HG02970 (cell line): Measurements from ENCODE around the gene NEK1.
"Not testable (repeated sequence)": the region's sequence is repeated elsewhere in the genome, so short reads cannot be mapped to it uniquely, and the experiment has no call there.

ENCODE experiments used
- ATAC-seq: cut with Tn5 transposase; IDR thresholded peaks from one replicate; pipeline ENCODE4 v1.9.1; 2021; ENCODE audit warnings: mild to moderate bottlenecking, moderate library complexity, moderate number of reproducible peaks; ENCODE audit not compliant: unreplicated experiment, low FRiP score

NEK1 gene

DNA sequence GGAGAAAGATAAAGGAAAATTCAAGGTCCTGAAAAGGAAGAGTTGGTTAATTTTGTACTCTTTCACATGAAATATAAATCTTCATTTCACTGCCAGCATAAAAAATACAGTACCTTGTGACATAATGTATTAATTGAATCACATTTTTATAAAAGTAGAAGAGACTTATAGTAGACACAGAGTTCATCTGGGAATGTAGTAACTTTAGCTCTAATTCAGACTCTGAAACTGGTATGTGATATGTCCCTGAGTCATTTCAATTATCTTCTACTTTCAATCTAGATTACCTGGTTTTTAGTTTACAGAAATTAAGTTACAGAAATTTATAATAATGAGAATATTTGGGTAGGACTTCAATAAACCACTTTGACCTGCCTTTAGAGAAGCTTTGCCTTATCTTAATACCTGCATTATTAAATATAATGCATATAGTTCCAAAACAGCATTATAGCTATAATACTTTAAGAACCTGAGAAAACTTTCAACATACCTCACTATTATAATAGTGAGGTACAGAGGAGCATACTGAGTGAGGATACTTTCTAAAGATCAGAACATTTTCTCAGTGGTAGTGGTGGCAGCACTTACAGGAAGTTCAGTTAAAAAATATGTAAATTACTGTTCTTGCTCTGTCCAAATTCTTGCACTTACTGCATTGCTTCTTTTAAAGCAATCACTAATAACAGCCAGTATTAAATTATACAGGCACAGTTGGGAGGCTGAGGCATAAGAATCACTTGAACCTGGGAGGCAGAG, 11.2 kb downstream of the NEK1 start:
- no peak for ATAC-seq

DNA sequence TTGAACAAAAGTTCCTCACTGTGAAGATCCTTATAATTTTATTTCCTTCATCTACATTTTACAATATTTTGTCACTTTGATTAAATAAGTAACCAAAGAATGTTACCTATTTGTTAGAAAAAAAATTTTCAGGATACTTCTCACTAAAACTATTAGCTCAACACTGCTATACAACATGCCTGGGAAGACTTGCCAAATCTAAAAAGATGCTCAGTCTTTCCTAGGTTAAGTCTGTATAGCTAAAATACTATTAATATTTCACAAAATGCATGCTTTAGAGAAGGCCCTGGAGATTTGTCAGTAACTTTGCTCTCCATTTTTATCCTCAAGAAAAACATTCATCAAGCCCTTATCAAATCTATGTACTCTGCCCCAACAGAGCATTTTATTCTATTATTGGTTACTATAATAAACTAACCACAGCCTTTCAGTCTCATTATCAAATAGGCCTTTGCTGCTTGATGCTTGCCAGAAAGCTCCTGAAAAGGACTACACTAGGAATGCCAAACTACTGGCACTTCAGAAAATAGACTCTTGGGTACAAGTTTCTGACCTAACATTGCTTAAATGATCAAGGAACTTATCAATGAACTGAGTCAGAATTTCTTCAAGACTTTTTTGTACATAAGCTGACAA, 17.7 kb downstream of the NEK1 start:
- ATAC-seq: no peak

DNA sequence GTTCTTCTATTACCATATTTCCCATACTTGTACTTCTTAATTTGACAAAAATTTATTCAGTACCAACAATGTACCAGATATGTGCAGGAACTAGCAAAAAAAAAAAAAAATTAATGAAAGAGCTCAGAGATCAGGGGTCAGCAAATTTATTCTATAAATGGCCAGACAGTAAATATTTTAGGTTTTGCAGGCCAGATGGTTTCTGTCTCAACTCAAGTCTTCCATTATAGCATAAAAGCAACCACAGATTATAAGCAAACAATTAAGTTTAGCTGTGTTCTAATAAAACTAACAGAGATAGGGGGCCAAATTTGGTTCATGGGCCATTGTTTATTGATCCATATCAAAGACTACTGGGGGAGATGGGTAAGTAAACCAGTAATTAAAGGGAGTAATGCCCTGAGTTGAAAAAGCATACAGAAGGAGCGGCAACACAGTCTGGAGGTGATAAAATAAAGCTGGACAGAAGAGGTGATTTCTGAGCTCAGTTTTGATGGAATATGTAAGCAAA, 19.3 kb downstream of the NEK1 start:
- no peak for ATAC-seq

DNA sequence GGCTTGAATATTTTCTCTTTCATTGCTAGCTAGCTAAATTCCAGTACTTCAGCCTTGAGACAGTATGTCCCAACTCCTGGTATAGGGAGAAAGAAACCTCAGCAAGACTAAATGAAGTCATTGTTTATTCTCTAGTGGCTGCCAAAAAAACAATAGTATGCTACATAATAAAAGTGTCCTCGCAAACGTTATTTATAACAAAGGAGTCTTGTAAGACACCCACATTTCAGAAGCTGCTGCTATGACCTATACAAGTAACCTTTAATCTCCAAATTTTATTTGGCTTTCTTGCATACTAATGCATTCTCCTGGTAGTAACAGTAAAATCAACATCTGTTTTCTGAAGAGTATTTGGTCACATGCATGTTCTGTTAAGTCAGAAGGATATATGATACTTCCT, 28.8 kb downstream of the NEK1 start:
- ATAC-seq: no peak

DNA sequence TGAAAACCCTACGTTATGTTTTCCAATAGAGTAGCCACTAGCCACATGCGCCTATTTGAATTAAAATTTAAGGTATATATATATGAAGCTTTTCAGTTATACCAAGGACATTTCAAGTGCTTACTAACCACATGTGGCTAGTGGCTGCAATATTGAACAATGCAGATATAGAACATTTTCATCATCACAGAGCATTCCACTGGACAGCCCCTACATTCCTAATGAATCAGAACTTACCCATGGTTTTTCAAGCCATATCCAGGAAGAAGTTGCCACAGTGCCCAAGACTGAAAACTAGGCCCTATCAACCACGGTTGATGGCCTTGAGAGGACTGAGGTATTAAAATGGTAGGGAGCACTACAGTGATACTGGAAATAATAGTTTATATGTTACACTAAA, 29.7 kb downstream of the NEK1 start:
- no peak for ATAC-seq

DNA sequence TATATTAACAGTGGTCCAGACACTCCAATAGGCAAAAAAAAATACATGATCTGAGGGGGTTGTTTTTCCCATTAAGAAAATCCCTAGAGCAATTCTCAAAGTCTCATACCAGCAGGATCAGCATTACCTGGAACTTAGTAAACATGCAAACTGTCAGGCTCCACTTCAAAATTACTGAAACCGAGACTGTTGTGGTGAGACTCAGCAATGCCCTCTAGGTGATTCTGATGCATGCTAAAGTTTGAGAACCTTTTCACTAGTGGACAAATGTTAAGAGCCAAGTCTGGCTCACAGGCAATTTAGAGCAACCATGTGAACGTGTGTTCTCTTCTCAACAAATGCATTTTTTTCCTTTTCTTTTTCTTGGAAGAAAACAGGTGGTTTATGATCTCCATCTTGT, 30.2 kb downstream of the NEK1 start:
- no peak for ATAC-seq

DNA sequence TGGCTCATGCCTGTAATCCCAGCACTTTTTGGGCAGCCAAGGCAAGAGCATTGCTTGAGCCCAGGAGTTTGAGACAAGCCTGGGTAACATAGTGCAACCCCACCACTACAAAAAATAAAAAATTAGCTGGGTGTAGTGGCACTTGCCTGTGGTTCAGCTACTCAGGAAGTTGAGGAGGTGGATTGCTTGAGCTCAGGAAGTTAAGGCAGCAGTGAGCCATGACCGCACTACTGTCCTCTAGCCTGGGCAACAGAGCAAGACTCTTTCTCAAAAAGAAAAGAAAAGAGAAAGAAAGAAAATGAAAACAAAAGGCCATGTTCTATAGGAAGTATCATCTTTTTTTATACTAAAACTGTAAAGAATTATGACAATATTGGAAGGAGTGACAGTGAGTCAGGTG, 38.5 kb downstream of the NEK1 start:
- ATAC-seq: no peak

DNA sequence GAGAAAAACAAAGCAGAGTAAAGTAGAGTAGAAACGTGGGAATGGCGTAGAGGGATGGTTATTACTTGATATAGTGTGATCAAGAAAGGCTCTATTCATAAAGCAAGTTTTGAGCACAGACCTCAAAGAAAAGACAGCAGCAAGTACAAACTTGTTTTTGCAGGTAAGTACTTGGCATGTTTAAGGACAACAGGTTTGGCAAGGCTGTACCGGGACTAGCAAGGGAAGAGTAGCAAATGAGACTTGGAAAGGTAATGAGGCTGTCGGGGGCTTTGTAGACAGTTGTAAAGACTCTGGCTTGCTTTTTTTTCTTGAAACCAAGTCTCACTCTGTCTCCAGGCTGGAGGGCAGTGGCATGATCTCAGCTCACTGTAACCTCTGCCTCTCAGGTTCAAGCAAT, 40.9 kb downstream of the NEK1 start:
- no peak for ATAC-seq

DNA sequence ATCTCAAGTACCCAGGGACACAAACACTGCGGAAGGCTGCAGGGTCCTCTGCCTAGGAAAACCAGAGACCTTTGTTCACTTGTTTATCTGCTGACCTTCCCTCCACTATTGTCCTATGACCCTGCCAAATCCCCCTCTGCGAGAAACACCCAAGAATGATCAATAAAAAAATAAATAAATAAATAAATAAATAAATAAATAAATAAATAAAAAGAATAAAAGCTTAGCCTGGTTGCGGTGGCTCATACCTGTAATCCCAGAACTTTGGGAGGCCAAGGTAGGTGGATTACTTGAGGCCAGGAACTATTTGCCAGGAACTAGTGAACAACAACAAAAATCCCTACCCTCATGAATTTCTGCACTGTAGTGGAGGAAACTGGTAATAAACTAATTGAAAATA, 41.4 kb downstream of the NEK1 start:
- ATAC-seq: not testable (repeated sequence)

DNA sequence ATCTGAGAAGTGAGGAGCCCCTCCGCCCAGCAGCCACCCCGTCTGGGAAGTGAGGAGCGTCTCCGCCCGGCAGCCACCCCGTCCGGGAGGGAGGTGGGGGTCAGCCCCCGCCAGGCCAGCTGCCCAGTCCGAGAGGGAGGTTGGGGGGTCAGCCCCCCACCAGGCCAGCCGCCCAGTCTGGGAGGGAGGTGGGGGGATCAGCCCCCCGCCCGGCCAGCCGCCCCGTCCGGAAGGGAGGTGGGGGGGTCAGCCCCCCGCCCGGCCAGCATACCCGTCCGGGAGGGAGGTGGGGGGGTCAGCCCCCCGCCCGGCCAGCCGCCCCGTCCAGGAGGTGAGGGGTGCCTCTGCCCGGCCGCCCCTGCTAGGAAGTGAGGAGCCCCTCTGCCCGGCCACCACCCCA, 42.1 kb downstream of the NEK1 start:
- not testable (repeated sequence) for ATAC-seq

DNA sequence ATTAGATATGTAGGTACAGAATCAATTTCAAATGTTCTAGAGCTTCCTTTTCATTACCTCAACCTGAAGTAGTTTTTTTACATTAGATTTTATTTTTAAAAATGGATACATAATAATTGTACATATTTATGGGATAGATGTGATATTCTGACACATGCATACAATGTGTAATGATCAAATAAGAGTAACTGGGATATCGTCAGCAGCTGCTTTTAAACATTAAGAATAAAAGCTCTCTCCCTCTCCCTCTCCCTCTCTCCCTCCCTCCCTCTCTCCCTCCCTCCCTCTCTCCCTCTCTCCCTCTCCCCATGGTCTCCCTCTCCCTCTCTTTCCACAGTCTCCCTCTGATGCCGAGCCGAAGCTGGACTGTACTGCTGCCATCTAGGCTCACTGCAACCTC, 43.2 kb downstream of the NEK1 start:
- not testable (repeated sequence) for ATAC-seq

DNA sequence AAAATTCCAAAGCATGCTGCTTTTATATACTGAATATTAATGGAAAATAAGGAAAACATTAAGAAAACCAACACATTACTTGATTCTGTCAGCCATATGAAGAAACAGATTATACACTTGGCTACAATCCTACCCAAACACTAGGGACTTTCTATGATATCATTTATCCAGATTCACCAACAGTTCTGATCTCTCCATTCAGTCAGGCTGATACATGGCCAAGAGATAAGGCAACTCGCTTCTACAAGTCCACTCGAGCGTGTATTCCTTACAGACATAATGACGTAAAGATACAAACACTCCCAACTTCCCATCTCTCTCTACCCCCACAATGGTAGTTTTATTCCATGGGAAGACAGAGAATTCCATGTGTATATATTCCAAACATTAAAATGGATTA, 44.5 kb downstream of the NEK1 start:
- no peak for ATAC-seq

DNA sequence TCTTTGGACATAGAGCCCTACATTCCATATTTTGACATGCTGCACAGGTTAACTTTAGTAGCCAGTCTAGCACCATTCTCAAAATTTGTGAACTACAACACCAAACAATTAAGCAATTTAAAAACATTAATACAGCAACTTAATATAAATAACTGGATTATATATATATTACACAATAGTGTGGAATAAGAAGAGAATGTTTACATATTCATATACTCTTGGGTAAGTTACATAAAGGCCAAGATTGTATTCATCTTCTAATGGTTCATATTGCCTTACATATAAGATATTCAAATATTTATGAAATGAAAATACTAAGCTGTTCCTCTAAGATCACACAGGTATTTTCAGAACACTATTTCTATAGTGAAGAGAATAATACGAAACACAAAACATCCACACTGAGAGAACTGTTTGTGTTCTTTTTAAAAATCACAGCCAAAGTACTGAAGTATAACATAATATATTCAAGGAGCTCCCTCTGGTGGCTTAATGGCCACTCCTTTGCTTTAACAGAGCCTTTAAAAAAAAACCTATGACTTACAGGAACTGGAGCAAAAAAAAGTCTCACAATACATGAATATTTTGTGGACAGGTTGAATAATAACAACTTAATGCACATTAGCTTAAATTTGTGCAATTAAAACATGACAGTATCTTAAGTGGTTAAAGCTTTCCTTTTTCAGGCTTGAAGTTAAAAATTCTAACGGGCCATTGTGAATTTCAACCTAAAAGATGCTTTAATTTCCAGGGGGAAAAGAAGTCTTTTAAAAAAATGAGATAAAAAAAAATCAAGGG, 46.2 kb downstream of the NEK1 start:
- no peak for ATAC-seq

DNA sequence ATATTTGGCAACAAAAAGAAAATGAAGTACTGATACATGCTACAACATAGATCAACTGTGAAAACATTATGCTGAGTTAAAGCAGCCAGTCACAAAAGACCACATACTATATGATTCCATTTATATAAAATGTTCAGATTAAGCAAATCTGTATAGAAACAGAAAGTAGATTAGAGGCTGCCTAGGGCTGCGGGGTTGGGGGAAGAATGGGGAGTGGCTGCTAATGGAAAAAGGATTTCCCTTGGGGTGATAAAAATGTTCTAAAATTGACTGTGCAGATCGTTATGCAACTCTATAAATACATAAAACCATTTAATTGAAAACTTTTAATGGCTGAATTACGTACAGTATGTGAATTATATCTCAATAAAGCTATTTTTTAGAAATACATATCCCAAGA, 46.8 kb downstream of the NEK1 start:
- ATAC-seq: no peak

DNA sequence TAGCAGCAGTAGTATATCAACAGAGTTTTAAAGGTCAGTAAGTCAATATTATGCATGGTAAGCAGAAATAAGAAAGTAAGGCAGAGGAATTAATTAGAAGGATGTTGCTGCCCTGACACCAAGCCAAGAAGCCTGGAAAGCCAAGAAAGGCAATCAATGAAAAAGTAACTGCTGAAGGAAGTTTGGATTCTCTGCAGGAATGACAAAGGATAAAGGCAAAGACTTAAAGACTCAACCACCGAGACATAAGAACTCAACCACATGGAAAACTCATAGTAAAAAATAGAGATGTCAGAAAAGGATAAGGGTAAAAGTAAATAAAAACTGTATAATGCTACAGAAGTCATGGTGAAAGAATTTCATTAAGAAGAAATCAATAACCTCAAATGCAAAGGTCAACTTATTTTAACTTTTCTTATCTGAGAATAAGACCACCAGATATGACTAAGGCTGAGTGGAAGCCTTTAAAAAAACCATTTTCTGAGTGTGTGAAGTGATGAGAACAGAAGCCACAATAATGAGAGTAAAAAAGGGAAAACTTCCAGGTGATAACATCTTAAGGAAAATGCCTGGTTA, 55.2 kb downstream of the NEK1 start:
- no peak for ATAC-seq

DNA sequence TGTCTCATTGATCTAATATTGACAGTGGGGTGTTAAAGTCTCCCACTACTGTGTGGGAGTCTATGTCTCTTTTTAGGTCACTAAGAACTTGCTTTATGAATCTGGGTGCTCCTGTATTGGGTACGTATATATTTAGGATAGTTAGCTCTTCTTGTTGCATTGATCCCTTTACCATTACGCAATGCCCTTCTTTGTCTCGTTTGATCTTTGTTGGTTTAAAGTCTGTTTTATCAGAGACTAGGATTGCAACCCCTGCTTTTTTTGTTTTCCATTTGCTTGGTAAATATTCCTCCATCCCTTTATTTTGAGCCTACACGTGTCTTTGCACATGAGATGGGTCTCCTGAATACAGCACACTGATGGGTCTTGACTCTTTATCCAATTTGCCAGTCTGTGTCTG, 65.8 kb downstream of the NEK1 start:
- ATAC-seq: not testable (repeated sequence)

DNA sequence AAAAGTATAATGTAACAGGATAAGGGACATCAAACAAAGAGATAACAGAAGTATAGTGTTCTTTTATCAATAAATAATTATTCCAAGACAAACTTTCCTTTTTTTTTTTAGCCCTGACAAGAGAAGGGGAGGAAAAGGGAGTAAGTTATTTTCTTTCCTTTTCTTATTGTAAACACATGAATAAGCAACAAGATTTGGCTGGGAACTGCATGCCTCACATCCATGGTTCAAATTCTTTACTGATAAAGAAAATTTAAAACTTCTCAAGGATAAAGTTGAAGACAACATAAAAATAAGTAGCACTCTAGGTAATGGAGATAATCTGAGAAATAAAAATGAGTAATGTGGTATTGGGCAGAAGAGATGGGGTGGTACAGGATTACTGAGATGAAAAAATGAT, 71.6 kb downstream of the NEK1 start:
- no peak for ATAC-seq

DNA sequence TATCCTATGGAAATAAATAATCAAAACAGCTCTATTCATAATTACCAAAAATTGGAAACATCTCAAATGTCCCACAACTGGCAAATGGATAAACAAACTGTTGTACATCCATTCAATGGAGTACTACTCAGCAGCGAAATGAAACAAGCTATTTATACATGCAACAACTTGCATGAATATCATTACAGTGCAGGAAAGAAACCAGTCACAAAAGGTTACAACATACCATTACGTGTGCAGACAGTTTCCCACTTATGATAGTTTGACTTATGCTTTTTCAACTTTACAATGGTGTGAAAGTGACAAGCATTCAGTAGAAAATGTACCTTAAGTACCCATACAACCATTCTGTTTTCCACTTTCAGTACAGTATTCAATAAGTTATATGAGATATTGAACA, 82.3 kb downstream of the NEK1 start:
- no peak for ATAC-seq

DNA sequence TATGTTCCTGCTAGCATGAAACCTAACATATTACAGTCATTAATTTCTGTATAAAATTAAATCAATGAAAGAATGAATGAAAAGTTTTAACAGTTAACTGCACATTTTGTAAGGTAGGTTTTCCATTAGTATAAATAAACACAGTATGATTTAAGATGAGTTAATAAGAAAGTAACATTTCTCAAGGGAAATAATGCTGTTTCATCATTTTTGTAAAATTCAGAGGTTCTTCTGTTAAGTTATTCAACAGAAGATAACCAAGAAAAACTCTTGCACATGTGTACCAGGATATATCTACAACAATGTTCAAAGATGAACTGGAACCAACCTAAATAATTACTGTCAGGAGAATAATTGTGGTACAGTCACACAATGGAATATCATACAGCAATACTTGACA, 88.6 kb downstream of the NEK1 start:
- ATAC-seq: no peak

DNA sequence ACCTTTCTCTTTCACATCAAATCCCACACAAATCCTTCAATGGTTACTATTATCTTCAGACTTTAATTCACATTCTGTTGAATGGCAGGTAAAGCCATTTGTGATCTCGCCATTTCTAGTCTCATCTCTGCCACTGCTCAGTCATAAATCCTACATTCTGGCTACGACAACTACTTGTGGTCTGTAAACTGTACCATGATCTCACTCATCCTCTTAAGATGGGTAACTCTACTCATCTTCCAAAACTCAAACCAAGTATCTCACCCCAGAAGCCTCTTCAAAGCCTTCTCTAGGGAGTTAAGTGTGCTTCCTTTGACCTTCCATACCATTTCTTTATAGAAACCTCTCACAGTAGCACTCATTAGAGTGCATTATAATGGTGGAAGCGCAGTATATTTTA, 101.8 kb downstream of the NEK1 start:
- no peak for ATAC-seq

DNA sequence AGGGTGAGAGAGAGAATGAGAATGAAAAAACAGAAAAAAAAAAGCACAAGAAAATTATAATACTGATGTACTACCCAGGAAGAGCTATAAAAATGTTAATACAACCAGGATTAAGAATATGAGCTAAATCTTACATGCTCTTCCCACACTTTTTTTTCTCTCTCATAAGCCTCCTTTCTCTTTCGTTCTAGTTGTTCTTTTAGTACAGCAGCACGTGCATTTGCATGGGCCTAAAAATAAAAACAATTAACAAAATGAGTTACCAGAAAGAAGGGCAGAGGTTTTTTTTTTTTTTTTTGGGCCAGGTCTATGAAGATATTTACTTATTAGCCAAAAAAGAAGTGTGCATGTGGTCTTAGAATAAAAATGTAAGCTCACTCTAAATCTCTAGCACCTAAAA, 105.5 kb downstream of the NEK1 start:
- ATAC-seq: no peak
